ENCODE results near the gene TMEM178B.

DNA sequence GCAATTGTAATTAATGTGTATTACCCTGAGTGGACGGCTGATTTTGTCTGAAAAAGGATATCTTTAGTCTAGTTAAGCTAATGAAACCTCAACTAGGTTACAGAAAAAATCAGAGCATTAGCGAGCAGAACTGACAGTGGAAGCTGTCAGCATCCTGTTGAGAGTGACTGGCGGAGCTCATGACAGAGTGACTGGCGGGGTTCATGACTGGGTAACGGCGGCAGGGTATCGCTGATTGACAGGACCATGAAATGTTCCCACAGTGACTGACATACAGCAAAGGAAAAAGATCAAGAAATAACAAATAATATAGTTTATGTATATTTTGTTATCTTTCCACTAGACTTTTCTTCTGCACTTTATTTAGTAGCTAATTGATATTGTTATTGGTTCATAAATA is 274.9 kb downstream of the TMEM178B start:
- TF ChIP-seq, protein P1, sequence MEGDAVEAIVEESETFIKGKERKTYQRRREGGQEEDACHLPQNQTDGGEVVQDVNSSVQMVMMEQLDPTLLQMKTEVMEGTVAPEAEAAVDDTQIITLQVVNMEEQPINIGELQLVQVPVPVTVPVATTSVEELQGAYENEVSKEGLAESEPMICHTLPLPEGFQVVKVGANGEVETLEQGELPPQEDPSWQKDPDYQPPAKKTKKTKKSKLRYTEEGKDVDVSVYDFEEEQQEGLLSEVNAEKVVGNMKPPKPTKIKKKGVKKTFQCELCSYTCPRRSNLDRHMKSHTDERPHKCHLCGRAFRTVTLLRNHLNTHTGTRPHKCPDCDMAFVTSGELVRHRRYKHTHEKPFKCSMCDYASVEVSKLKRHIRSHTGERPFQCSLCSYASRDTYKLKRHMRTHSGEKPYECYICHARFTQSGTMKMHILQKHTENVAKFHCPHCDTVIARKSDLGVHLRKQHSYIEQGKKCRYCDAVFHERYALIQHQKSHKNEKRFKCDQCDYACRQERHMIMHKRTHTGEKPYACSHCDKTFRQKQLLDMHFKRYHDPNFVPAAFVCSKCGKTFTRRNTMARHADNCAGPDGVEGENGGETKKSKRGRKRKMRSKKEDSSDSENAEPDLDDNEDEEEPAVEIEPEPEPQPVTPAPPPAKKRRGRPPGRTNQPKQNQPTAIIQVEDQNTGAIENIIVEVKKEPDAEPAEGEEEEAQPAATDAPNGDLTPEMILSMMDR (optimal IDR thresholded peaks at IDR 0.05 in 1 of 3, IDR thresholded peaks at IDR 0.05 in 1 of 3, conservative IDR thresholded peaks at IDR 0.05 in 1 of 3; ENCODE audit: extremely low read depth in 1 of 3, insufficient read depth in 2 of 3, low read length in 3 of 3): no peak
- no peak for TF ChIP-seq EZH2 (IDR thresholded peaks at IDR 0.05; ENCODE audit: low read length)
